Thymus (tissue), 11 donors: ENCODE data around the gene APOBEC3B. TPM values are rescaled to one million over a fixed set of nuclear protein-coding genes. Genes with fewer than 3 reads are reported as not detected.

Experiments used
- DNase-seq, 9 donors: peaks; one replicate each; pipeline ENCODE4 v3.0.0-alpha.2; 2013; ENCODE audit warnings: low spot score in 9 of 9, low read depth in 6 of 9, missing footprints in 1 of 9
- H3K27ac ChIP-seq, 2 donors: one replicate each; pipeline ENCODE4 v1.5.1; 2013; ENCODE audit warnings: control low read depth in 1 of 2, low read depth in 1 of 2, low read length in 1 of 2, mild to moderate bottlenecking in 1 of 2, moderate library complexity in 1 of 2
- H3K27me3 ChIP-seq, 2 donors: one replicate each; pipeline ENCODE4 v1.5.1; 2013; ENCODE audit warnings: low read length in 1 of 2; ENCODE audit not compliant: control insufficient read depth in 2 of 2, insufficient read depth in 1 of 2
- H3K36me3 ChIP-seq, 2 donors: one replicate each; pipeline ENCODE4 v1.5.1; 2013; ENCODE audit warnings: low read length in 1 of 2, mild to moderate bottlenecking in 1 of 2, moderate library complexity in 1 of 2; ENCODE audit not compliant: control insufficient read depth in 2 of 2, insufficient read depth in 2 of 2
- H3K4me1 ChIP-seq, 2 donors: one replicate each; pipeline ENCODE4 v1.5.1; 2013; ENCODE audit warnings: low read length in 2 of 2; ENCODE audit not compliant: control insufficient read depth in 2 of 2, insufficient read depth in 2 of 2
- H3K4me3 ChIP-seq, 2 donors: one replicate each; pipeline ENCODE4 v1.5.1; 2013; ENCODE audit warnings: low read length in 2 of 2, control low read depth in 1 of 2, mild to moderate bottlenecking in 1 of 2
- H3K9me3 ChIP-seq, 2 donors: one replicate each; pipeline ENCODE4 v1.5.1; 2013; ENCODE audit warnings: low read length in 1 of 2, mild to moderate bottlenecking in 1 of 2; ENCODE audit not compliant: control insufficient read depth in 2 of 2, insufficient read depth in 1 of 2
- WGBS: extraction: QIAGEN DNeasy Blood & Tissue Kit; methylation state at CpG from one replicate; pipeline ENCODE4 v1.1.7; 2013; 5-methylcytosine and 5-hydroxymethylcytosine counted together
- polyA plus RNA-seq: library from polyadenylated mRNA; stranded (reverse); fragments of 200-250 nt; gene quantifications from one replicate; pipeline ENCODE4 v1.2.3, GENCODE V29; 2013
- total RNA-seq: library from RNA; stranded (reverse); fragments of 120-200 nt; gene quantifications from one replicate; pipeline ENCODE4 v1.2.4, GENCODE V29; 2013
- donor health status: healthy.

APOBEC3B gene
- total and polyA plus RNA-seq, 2 donors, result 6.8 to 9.2 TPM

GRCh38 chr22:38963872-38964271, 18.3 kb upstream of the APOBEC3B start:
- DNase-seq, result no peak
- no peak overlapping the region for H3K4me3 ChIP-seq
- no peaks in the 10 kb centered on the region for H3K4me1 ChIP-seq
- H3K27me3 ChIP-seq, result peaks cover 0 to 2% of the 10 kb centered on the region in 2 donors
- no peaks in the 10 kb centered on the region for H3K9me3 ChIP-seq
- no peak overlapping the region for H3K27ac ChIP-seq
- WGBS, result 91% methylated on average over 9 of the region's 9 CpGs
- H3K36me3 ChIP-seq, result no peaks in the 10 kb centered on the region

DNA sequence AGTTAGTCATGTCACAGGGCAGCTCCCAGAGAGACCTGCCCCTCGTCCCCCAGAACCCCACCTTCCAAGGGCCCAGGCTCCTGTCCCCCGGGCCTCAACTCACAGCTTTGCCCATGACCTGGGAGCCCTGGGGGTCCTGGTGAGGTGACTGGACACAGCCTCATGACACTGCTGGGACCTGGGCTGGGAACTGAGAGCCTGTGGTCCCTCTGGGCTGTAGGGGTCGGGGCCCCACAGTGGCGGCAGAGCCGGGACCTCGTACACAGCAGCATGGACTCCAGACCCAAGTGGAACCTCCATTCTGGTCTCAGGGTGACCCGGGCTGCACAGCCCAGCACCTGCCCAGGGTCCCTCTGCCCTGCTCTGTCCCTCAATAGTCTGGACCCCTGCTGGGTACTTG, 17.8 kb upstream of the APOBEC3B start:
- no peaks in the 10 kb centered on the region for H3K4me1 ChIP-seq
- H3K9me3 ChIP-seq, result no peaks in the 10 kb centered on the region
- no peak overlapping the region for H3K27ac ChIP-seq
- H3K4me3 ChIP-seq, result no peak overlapping the region
- H3K27me3 ChIP-seq, result no peaks in the 10 kb centered on the region
- DNase-seq, result no peak
- 95% methylated on average over 7 of the region's 7 CpGs for WGBS
- no peaks in the 10 kb centered on the region for H3K36me3 ChIP-seq

GRCh38 chr22:38964989-38965388, 17.2 kb upstream of the APOBEC3B start:
- no peaks in the 10 kb centered on the region for H3K9me3 ChIP-seq
- H3K36me3 ChIP-seq, result no peaks in the 10 kb centered on the region
- H3K4me3 ChIP-seq, result no peak overlapping the region
- H3K4me1 ChIP-seq, result no peaks in the 10 kb centered on the region
- WGBS, result 93% methylated on average over 4 of the region's 4 CpGs
- no peaks in the 10 kb centered on the region for H3K27me3 ChIP-seq
- no peak overlapping the region for H3K27ac ChIP-seq
- DNase-seq, result no peak

GRCh38 chr22:38965614-38966379, 16.4 kb upstream of the APOBEC3B start:
- Histone ChIP-seq H3K9me3 (no peaks in the 10 kb centered on the region), H3K4me3 (no peak overlapping the region), H3K27ac (no peak overlapping the region), H3K4me1 (no peaks in the 10 kb centered on the region), H3K27me3 (no peaks in the 10 kb centered on the region), H3K36me3 (no peaks in the 10 kb centered on the region)
- DNase-seq, result no peak
- WGBS, result 95% methylated on average over 14 of the region's 14 CpGs

- no peaks in the 10 kb centered on the region for H3K36me3 ChIP-seq
- H3K9me3 ChIP-seq, result no peaks in the 10 kb centered on the region
- H3K4me3 ChIP-seq, result no peak overlapping the region
- no peak for DNase-seq
- no peaks in the 10 kb centered on the region for H3K4me1 ChIP-seq
- 80% methylated on average over 5 of the region's 5 CpGs for WGBS
- peaks cover 0 to 3% of the 10 kb centered on the region in 2 donors for H3K27me3 ChIP-seq
- no peak overlapping the region for H3K27ac ChIP-seq
Measured at GRCh38 chr22:38966380-38966702, 15.8 kb upstream of the APOBEC3B start.

GRCh38 chr22:38966942-38967341, 15.2 kb upstream of the APOBEC3B start:
- Histone ChIP-seq H3K9me3 (no peaks in the 10 kb centered on the region), H3K4me3 (no peak overlapping the region), H3K36me3 (no peaks in the 10 kb centered on the region), H3K4me1 (no peaks in the 10 kb centered on the region), H3K27ac (no peak overlapping the region), H3K27me3 (peaks cover 0 to 6% of the 10 kb centered on the region in 2 donors)
- no peak for DNase-seq
- 95% methylated on average over 7 of the region's 7 CpGs for WGBS

DNA sequence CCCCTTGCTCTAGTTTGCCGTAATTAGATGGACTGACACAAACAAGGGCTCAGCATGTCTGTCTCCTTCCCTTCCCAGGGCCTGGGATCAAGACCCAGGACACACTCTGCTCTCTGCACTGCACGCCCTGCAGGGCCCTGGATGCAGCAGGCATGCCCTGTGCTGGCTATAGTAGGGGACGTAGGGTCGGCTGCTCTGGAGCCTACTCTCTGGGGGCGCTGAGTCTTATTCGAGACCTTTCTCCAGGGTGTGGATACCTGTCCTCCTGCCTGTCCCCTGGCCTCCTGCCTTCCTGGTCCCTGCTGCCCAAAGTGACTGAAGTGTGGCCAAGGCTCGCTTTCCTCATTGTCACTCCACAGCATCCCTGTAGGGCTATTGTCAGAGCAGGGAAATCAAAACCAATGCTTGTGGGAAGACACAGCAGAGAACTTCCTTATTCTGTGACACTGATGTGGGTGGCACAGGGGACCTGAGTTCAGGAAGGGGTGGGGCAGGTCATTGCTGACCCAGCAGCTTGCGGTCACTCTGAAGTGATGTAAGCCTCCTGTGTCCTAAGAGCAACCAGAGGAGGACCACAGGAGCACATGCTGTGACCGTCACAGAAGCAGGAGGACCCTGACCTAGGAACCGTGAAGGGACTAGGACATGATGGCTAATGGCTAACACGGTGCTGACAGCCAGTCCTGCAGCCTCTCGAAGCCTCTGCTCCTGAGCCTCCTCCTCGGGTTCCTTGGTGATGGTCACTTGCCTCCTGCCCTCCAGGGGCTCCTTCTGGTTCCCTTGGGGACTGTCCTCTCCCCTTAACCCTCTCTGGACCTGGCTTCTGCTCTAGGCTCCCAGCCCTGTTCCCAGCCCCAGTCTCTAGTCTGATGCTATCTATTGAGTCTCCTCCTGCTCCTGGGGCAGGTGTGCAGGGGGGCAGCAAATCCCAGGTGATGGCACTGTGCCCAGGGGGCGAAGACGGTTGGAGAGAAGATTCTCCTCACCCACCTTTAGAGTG, 14.4 kb upstream of the APOBEC3B start:
- Histone ChIP-seq H3K4me3 (no peak overlapping the region), H3K4me1 (no peaks in the 10 kb centered on the region), H3K27ac (no peak overlapping the region), H3K27me3 (peaks cover 0 to 6% of the 10 kb centered on the region in 2 donors), H3K36me3 (no peaks in the 10 kb centered on the region), H3K9me3 (no peaks in the 10 kb centered on the region)
- WGBS, result 78% methylated on average over 15 of the region's 15 CpGs
- no peak for DNase-seq

DNA sequence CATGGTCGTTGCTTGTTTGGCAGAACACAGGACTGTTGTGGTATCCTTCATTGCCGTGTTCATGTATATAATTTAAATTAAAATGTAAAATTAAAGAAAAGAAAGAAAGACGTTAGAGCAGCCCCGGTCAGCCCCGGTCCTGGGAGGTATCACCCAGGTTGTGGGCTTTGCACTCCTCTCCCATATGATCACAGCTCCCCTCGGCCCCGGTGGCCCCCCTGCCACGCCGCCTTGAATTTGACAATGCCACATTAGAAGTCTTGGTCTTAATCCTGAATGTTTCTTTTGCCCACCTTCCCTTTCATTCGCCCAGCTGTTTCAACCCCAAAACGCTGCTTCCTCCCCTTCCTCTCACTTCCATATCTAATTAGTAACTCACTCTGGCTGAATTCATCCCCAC, 13.3 kb upstream of the APOBEC3B start:
- Histone ChIP-seq H3K27me3 (peaks cover 0 to 6% of the 10 kb centered on the region in 2 donors), H3K27ac (no peak overlapping the region), H3K36me3 (no peaks in the 10 kb centered on the region), H3K4me1 (no peaks in the 10 kb centered on the region), H3K9me3 (no peaks in the 10 kb centered on the region), H3K4me3 (no peak overlapping the region)
- DNase-seq, result no peak
- WGBS, result 90% methylated on average over 11 of the region's 11 CpGs

DNA sequence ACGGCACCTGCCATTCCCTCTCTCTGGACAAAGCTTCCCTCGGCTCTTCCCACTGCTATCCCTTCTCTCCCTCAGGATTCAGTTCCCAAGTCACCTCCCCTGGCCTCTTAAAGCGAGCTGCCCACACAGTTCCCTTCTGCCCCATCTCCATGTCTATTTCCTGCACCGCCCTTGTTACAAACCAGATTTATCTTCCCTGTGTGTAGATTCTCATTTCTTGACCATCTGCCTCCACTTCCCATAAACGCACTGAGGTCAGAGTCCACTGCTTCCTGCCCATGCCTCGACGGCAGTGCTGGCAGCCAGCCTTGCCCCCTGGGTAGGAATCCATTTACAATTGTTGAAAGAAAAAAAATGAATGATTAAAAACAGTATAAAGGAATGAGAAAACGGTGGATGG, 11.6 kb upstream of the APOBEC3B start:
- no peaks in the 10 kb centered on the region for H3K36me3 ChIP-seq
- 54% methylated on average over 8 of the region's 8 CpGs for WGBS
- no peaks in the 10 kb centered on the region for H3K4me1 ChIP-seq
- no peak for DNase-seq
- H3K27ac ChIP-seq, result no peak overlapping the region
- H3K4me3 ChIP-seq, result no peak overlapping the region
- no peaks in the 10 kb centered on the region for H3K9me3 ChIP-seq
- H3K27me3 ChIP-seq, result peaks cover 0 to 9% of the 10 kb centered on the region in 2 donors
